Activated T-cell treated with anti-CD3 and anti-CD28 coated beads for 1 hour (primary cell): Measurements from ENCODE around the gene TRANK1.
"Not testable (repeated sequence)": the region's sequence is repeated elsewhere in the genome, so short reads cannot be mapped to it uniquely, and the experiment has no call there.

Experiments used
- DNase-seq: peaks from one replicate; pipeline ENCODE4 v3.0.0-alpha.2; 2020; ENCODE audit warnings: low read depth

TRANK1 gene

GRCh38 chr3:36892457-36893136 lies 52.3 kb downstream of the TRANK1 start:
- no peak for DNase-seq

DNA sequence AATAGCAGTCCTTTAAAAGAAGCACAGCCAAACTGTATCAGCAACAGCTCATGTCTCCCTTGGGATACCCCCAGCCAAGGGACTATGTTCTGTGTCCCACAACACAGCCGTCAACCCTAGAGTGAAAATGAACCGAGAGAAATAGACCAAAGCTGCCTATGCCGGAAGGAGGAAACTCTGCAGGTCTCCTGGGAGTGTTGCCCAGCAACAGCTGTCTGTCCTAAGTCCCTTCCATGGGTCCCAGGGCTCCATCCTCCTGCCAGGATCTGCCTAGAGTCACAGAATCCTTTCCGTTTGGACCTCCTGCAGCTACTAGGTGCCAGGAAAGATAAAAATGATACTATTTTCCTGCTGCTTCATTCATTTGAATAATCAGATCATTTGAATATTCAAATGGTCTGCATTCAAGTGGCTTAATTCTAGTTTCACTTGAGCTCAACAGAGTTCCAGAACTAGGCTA lies 53.1 kb downstream of the TRANK1 start:
- DNase-seq = no peak

- not testable (repeated sequence) for DNase-seq
Observed at GRCh38 chr3:36891097-36891496, 53.8 kb downstream of the TRANK1 start.

DNA sequence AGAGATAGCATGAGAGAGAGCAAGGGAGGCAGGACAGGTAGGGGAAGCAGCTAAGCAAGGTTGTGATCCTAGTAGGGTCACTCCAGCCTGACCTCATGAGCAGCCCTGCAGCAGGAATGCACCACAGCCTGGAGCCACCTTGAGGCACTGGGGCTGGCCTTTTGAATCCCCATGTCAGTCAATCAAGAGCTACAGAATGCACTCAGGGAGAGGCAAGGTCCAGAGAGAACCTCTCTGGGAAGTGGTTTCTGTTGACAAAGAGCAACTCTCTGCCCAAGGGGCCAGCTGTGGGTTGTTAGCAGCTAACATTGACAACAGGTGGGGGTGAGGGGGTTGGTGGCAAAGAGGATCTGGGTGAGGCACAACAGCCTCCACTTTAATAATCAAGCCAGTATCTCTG lies 54.6 kb downstream of the TRANK1 start:
- DNase-seq = no peak

DNA sequence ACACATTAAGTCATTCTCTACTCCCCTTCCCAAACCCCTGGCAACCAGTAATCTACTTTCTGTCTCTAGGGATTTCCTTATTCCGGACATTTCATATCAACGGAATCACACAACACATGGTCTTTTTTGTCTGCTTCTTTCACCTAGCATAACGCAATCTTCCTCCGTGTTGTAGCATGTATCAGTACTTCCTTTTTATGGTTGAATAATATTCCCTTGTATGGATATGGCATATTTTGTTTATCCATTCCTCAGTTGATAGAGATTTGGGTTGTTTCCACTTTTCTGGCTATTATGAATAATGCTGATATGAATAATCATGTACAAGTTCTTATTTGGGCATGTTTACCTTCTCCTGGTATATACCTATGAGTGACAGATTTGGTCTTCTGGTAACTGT lies 63.1 kb downstream of the TRANK1 start:
- DNase-seq = no peak

GRCh38 chr3:36879842-36880241 lies 65.0 kb downstream of the TRANK1 start:
- DNase-seq = not testable (repeated sequence)

DNA sequence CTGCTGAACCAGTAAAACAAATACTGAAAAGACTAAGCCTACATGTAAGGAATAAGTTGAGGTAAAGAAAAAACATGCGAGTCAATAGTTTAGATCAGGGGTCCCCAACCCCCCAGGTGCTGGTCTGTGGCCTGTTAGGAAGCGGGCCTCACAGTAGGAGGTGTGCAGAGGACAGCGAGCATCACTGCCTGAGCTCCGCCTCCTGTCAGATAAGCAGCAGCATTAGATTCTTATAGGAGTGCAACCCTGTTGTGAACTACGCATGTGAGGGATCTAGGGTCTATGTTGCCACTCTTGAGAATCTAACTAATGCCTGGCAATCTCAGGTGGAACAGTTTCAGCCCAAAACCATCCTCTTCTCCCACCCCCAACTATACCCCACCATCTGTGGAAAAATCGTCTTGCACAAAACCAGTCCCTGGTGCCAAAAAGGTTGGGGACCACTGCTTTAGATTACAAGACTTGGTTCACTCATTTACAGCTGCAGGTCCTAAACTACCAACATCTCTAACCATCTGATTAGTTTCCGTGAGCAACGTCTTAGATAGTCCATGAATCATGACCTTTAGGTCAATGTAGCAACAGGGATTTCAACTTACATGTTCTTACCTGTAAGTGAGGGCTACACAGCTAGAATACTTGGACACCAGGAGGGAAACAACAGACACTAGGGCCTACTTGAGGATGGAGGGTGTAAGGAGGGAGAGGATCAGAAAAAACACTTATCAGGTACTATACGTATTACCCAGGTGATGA lies 66.7 kb downstream of the TRANK1 start:
- no peak for DNase-seq

- DNase-seq = no peak
Observed at GRCh38 chr3:36876181-36876936, 68.5 kb downstream of the TRANK1 start.

DNA sequence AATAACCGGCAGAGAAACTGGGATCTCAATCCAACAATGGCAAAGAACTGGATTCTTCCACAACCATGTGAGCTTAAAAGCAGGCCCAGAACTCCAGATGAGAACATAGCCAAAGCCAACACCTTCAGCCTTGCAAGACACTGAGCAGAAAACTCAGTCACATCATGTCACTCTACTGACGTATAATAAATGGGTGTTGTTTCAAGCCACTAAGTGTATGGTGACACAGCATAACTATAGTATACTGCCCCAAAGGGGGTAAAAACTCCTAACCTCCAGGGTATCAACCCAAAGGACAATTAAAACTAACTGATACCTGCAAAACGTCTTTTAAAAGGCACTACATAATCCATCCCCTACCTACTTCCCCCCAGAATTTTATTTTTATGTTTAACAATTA lies 69.5 kb downstream of the TRANK1 start:
- no peak for DNase-seq

GRCh38 chr3:36874424-36874823 lies 70.4 kb downstream of the TRANK1 start:
- DNase-seq = no peak

- no peak for DNase-seq
Observed at GRCh38 chr3:36871379-36872126, 73.3 kb downstream of the TRANK1 start.

DNA sequence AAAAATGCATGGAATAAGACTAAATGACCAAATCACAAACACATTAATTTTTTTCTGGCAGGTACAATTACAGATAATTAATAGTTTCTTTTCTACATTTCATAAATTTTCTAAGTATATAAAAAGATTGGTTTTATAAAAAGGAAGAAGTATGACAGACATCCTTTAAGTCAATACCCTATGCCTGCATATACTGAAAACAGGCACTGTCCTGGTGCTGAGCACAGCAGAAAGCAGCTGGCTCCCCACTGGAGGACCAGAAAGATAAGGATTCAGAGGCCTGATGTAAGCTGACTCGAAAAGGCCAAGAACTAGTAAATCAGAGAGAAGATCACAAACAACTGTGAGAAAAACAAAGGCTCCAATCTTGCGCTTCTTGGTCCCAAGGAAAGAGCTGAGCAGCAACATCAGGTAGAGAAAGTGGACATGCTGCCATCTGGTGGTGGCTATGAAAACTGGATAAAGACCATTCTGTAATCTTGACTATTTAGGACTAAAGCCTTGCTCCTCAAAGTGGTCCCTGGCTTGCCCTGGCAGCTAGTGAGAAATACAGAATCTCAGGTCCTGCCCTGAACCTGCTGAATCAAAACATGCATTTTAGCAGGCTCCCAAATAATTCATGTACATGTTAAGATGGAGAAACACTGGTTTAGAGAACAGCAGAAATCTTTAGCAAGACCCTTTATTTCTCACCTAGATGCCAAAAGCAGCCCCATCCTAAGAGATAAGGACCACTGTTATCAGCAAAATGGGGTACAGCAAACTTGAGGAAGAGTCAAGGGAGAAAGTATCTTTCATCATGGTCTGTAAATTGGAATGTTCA lies 76.0 kb downstream of the TRANK1 start:
- peak; percentile 23 for DNase-seq

- DNase-seq = no peak
Observed at GRCh38 chr3:36867810-36868209, 77.0 kb downstream of the TRANK1 start.

GRCh38 chr3:36866368-36866767 lies 78.5 kb downstream of the TRANK1 start:
- no peak for DNase-seq

GRCh38 chr3:36864180-36865053 lies 80.4 kb downstream of the TRANK1 start:
- no peak for DNase-seq

GRCh38 chr3:36862076-36862755 lies 82.6 kb downstream of the TRANK1 start:
- no peak for DNase-seq

- DNase-seq = no peak
Observed at GRCh38 chr3:36859494-36859893, 85.4 kb downstream of the TRANK1 start.

- DNase-seq = no peak
Observed at GRCh38 chr3:36852071-36852470, 92.8 kb downstream of the TRANK1 start.

DNA sequence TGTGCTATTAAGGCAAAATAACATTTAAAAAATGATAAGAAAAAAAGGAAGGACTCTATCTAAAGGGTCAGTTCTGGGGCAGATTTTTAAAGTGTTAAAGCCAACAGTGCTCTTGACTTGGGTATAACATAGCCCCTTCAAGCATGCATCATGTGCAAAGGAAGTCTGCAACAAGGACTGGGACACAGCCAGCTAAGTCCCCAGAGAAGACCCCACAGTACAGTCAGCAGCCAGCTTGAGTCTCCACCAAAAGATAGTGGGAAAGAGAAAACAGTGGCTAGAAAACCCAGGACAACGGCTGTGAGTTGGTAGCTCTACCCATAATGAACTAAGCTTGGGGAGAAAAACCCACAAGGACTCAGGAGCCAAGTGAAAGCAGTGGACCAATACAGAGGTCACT lies 94.1 kb downstream of the TRANK1 start:
- no peak for DNase-seq

- no peak for DNase-seq
Observed at GRCh38 chr3:36846406-36846805, 98.4 kb downstream of the TRANK1 start.
